Peyer's patch (tissue), 4 donors: ENCODE measurements around the gene ZCCHC17.

Experiments
- POLR2A ChIP-seq, 2 donors: fragments of 450-650 bp; IDR thresholded peaks; one replicate each; pipeline ENCODE4 v1.5.1; 2017; ENCODE audit warnings: antibody characterized with exemption in 2 of 2, mild to moderate bottlenecking in 2 of 2, moderate library complexity in 2 of 2
- TF ChIP-seq, protein P1 (sequence below), 6 experiments: fragments of 450-650 bp in 4 of 6; fragments of 200-600 bp in 2 of 6; sonication (generic) in 1 of 6; IDR thresholded peaks; one replicate each; pipeline ENCODE4 v1.5.1; 2017 to 2019; ENCODE audit warnings: antibody characterized with exemption in 6 of 6, mild to moderate bottlenecking in 3 of 6, moderate library complexity in 1 of 6

GRCh38 chr1:31393463-31393862 lies 96.6 kb downstream of the ZCCHC17 start:
- no peak for TF ChIP-seq POLR2A (IDR thresholded peaks at IDR 0.05)
- TF ChIP-seq, protein P1, sequence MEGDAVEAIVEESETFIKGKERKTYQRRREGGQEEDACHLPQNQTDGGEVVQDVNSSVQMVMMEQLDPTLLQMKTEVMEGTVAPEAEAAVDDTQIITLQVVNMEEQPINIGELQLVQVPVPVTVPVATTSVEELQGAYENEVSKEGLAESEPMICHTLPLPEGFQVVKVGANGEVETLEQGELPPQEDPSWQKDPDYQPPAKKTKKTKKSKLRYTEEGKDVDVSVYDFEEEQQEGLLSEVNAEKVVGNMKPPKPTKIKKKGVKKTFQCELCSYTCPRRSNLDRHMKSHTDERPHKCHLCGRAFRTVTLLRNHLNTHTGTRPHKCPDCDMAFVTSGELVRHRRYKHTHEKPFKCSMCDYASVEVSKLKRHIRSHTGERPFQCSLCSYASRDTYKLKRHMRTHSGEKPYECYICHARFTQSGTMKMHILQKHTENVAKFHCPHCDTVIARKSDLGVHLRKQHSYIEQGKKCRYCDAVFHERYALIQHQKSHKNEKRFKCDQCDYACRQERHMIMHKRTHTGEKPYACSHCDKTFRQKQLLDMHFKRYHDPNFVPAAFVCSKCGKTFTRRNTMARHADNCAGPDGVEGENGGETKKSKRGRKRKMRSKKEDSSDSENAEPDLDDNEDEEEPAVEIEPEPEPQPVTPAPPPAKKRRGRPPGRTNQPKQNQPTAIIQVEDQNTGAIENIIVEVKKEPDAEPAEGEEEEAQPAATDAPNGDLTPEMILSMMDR (IDR thresholded peaks at IDR 0.05): no peak
